Measurements from ENCODE around the gene CTF1.
"Not testable (repeated sequence)": the region's sequence is repeated elsewhere in the genome, so short reads cannot be mapped to it uniquely, and the experiment has no call there.

CTF1 gene

GRCh38 chr16:30887927-30888326 lies 8.5 kb upstream of the CTF1 start:
- peaks cover 13 to 17% of the 10 kb centered on the region in 2 donors for H3K36me3 ChIP-seq (ENCODE audit: control insufficient read depth in 2 of 2, insufficient read depth in 2 of 2, low read length in 2 of 2)
- H3K9me3 ChIP-seq (ENCODE audit: control insufficient read depth in 2 of 2, low read length in 2 of 2), result no peaks in the 10 kb centered on the region
- peaks cover 2 to 6% of the 10 kb centered on the region in 2 donors for H3K4me1 ChIP-seq (ENCODE audit: control insufficient read depth in 2 of 2, insufficient read depth in 2 of 2, low read length in 2 of 2)
- no peaks in the 10 kb centered on the region for H3K27me3 ChIP-seq (ENCODE audit: control insufficient read depth in 2 of 2, insufficient read depth in 2 of 2, low read length in 2 of 2)
- no peak overlapping the region for H3K9ac ChIP-seq (ENCODE audit: low read depth in 1 of 2, low read length in 2 of 2)
- H3K4me3 ChIP-seq (ENCODE audit: low read length in 2 of 2), result no peak overlapping the region
- no peak overlapping the region for H3K27ac ChIP-seq (ENCODE audit: low read depth in 2 of 2, low read length in 2 of 2)

GRCh38 chr16:30888856-30889499 lies 7.4 kb upstream of the CTF1 start:
- no peak overlapping the region for H3K4me3 ChIP-seq (ENCODE audit: low read length in 2 of 2)
- H3K4me1 ChIP-seq (ENCODE audit: control insufficient read depth in 2 of 2, insufficient read depth in 2 of 2, low read length in 2 of 2), result peaks cover 8 to 10% of the 10 kb centered on the region in 2 donors
- H3K36me3 ChIP-seq (ENCODE audit: control insufficient read depth in 2 of 2, insufficient read depth in 2 of 2, low read length in 2 of 2), result peaks cover 13 to 17% of the 10 kb centered on the region in 2 donors
- H3K9me3 ChIP-seq (ENCODE audit: control insufficient read depth in 2 of 2, low read length in 2 of 2), result no peaks in the 10 kb centered on the region
- H3K27ac ChIP-seq (ENCODE audit: low read depth in 2 of 2, low read length in 2 of 2), result no peak overlapping the region
- no peaks in the 10 kb centered on the region for H3K27me3 ChIP-seq (ENCODE audit: control insufficient read depth in 2 of 2, insufficient read depth in 2 of 2, low read length in 2 of 2)
- no peak overlapping the region for H3K9ac ChIP-seq (ENCODE audit: low read depth in 1 of 2, low read length in 2 of 2)

GRCh38 chr16:30889721-30890120 lies 6.7 kb upstream of the CTF1 start:
- H3K36me3 ChIP-seq (ENCODE audit: control insufficient read depth in 2 of 2, insufficient read depth in 2 of 2, low read length in 2 of 2), result peaks cover 13 to 17% of the 10 kb centered on the region in 2 donors
- H3K27me3 ChIP-seq (ENCODE audit: control insufficient read depth in 2 of 2, insufficient read depth in 2 of 2, low read length in 2 of 2), result no peaks in the 10 kb centered on the region
- H3K4me3 ChIP-seq (ENCODE audit: low read length in 2 of 2), result no peak overlapping the region
- H3K9me3 ChIP-seq (ENCODE audit: control insufficient read depth in 2 of 2, low read length in 2 of 2), result no peaks in the 10 kb centered on the region
- H3K4me1 ChIP-seq (ENCODE audit: control insufficient read depth in 2 of 2, insufficient read depth in 2 of 2, low read length in 2 of 2), result peaks cover 14 to 16% of the 10 kb centered on the region in 2 donors
- no peak overlapping the region for H3K9ac ChIP-seq (ENCODE audit: low read depth in 1 of 2, low read length in 2 of 2)
- H3K27ac ChIP-seq (ENCODE audit: low read depth in 2 of 2, low read length in 2 of 2), result no peak overlapping the region

GRCh38 chr16:30891043-30891823 lies 5.2 kb upstream of the CTF1 start:
- Histone ChIP-seq H3K4me1 (ENCODE audit: control insufficient read depth in 2 of 2, insufficient read depth in 2 of 2, low read length in 2 of 2) (peaks cover 28 to 30% of the 10 kb centered on the region in 2 donors), H3K36me3 (ENCODE audit: control insufficient read depth in 2 of 2, insufficient read depth in 2 of 2, low read length in 2 of 2) (peaks cover 10 to 11% of the 10 kb centered on the region in 2 donors)
- H3K27ac ChIP-seq (ENCODE audit: low read depth in 2 of 2, low read length in 2 of 2), result not testable (repeated sequence)

GRCh38 chr16:30892670-30893416 lies 3.6 kb upstream of the CTF1 start:
- peak overlapping the region; percentile 91 to 96 for H3K4me3 ChIP-seq (ENCODE audit: low read length in 2 of 2)
- H3K9me3 ChIP-seq (ENCODE audit: control insufficient read depth in 2 of 2, low read length in 2 of 2), result no peaks in the 10 kb centered on the region
- H3K27ac ChIP-seq (ENCODE audit: low read depth in 2 of 2, low read length in 2 of 2), result peak overlapping the region in 1 of 2 donors; percentile 84
- H3K36me3 ChIP-seq (ENCODE audit: control insufficient read depth in 2 of 2, insufficient read depth in 2 of 2, low read length in 2 of 2), result peaks cover 7 to 11% of the 10 kb centered on the region in 2 donors
- H3K4me1 ChIP-seq (ENCODE audit: control insufficient read depth in 2 of 2, insufficient read depth in 2 of 2, low read length in 2 of 2), result peaks cover 28 to 31% of the 10 kb centered on the region in 2 donors
- H3K9ac ChIP-seq (ENCODE audit: low read depth in 1 of 2, low read length in 2 of 2), result peak overlapping the region; percentile 97 to 98
- H3K27me3 ChIP-seq (ENCODE audit: control insufficient read depth in 2 of 2, insufficient read depth in 2 of 2, low read length in 2 of 2), result no peaks in the 10 kb centered on the region

More at GRCh38 chr16:30891043-30891823, 5.2 kb upstream of the CTF1 start:
- not testable (repeated sequence) for H3K9me3 ChIP-seq (ENCODE audit: control insufficient read depth in 2 of 2, low read length in 2 of 2); H3K4me3 ChIP-seq (ENCODE audit: low read length in 2 of 2); H3K27me3 ChIP-seq (ENCODE audit: control insufficient read depth in 2 of 2, insufficient read depth in 2 of 2, low read length in 2 of 2); H3K9ac ChIP-seq (ENCODE audit: low read depth in 1 of 2, low read length in 2 of 2)

- H3K4me3 ChIP-seq (ENCODE audit: low read length in 2 of 2), result peak overlapping the region; percentile 91 to 96
- peaks cover 7 to 11% of the 10 kb centered on the region in 2 donors for H3K36me3 ChIP-seq (ENCODE audit: control insufficient read depth in 2 of 2, insufficient read depth in 2 of 2, low read length in 2 of 2)
- no peaks in the 10 kb centered on the region for H3K9me3 ChIP-seq (ENCODE audit: control insufficient read depth in 2 of 2, low read length in 2 of 2)
- H3K9ac ChIP-seq (ENCODE audit: low read depth in 1 of 2, low read length in 2 of 2), result peak overlapping the region; percentile 97 to 98
- H3K27ac ChIP-seq (ENCODE audit: low read depth in 2 of 2, low read length in 2 of 2), result peak overlapping the region; percentile 84 to 92
- H3K27me3 ChIP-seq (ENCODE audit: control insufficient read depth in 2 of 2, insufficient read depth in 2 of 2, low read length in 2 of 2), result no peaks in the 10 kb centered on the region
- H3K4me1 ChIP-seq (ENCODE audit: control insufficient read depth in 2 of 2, insufficient read depth in 2 of 2, low read length in 2 of 2), result peaks cover 28 to 31% of the 10 kb centered on the region in 2 donors
Measured at GRCh38 chr16:30893417-30893743, 3.0 kb upstream of the CTF1 start.

GRCh38 chr16:30893744-30894539 lies 2.5 kb upstream of the CTF1 start, which contains the start of gene BCL7C:
TSS of gene BCL7C (minus strand) at chr16:30894077. CDS start at chr16:30893944, 133 bp downstream.
- Histone ChIP-seq H3K36me3 (ENCODE audit: control insufficient read depth in 2 of 2, insufficient read depth in 2 of 2, low read length in 2 of 2) (peaks cover 3 to 7% of the 10 kb centered on the region in 2 donors), H3K9ac (ENCODE audit: low read depth in 1 of 2, low read length in 2 of 2) (peak within 1 kb of the TSS; percentile 97 to 98), H3K27me3 (ENCODE audit: control insufficient read depth in 2 of 2, insufficient read depth in 2 of 2, low read length in 2 of 2) (no peaks in the 10 kb centered on the region), H3K27ac (ENCODE audit: low read depth in 2 of 2, low read length in 2 of 2) (peak within 1 kb of the TSS; percentile 92), H3K9me3 (ENCODE audit: control insufficient read depth in 2 of 2, low read length in 2 of 2) (no peaks in the 10 kb centered on the region), H3K4me1 (ENCODE audit: control insufficient read depth in 2 of 2, insufficient read depth in 2 of 2, low read length in 2 of 2) (peaks cover 28 to 31% of the 10 kb centered on the region in 2 donors), H3K4me3 (ENCODE audit: low read length in 2 of 2) (peak within 1 kb of the TSS; percentile 91 to 96)

- Histone ChIP-seq H3K9ac (ENCODE audit: low read depth in 1 of 2, low read length in 2 of 2) (peak overlapping the region; percentile 56 to 83), H3K9me3 (ENCODE audit: control insufficient read depth in 2 of 2, low read length in 2 of 2) (no peaks in the 10 kb centered on the region), H3K27ac (ENCODE audit: low read depth in 2 of 2, low read length in 2 of 2) (peak overlapping the region; percentile 92), H3K4me1 (ENCODE audit: control insufficient read depth in 2 of 2, insufficient read depth in 2 of 2, low read length in 2 of 2) (peaks cover 28 to 31% of the 10 kb centered on the region in 2 donors), H3K4me3 (ENCODE audit: low read length in 2 of 2) (peak overlapping the region; percentile 76 to 78), H3K36me3 (ENCODE audit: control insufficient read depth in 2 of 2, insufficient read depth in 2 of 2, low read length in 2 of 2) (peaks cover 0 to 2% of the 10 kb centered on the region in 2 donors), H3K27me3 (ENCODE audit: control insufficient read depth in 2 of 2, insufficient read depth in 2 of 2, low read length in 2 of 2) (no peaks in the 10 kb centered on the region)
Measured at GRCh38 chr16:30894540-30895368, 1.7 kb upstream of the CTF1 start.
